K562 (cell line): ENCODE data around the gene CCNQ. TPM values are rescaled to one million over a fixed set of nuclear protein-coding genes. Genes with fewer than 3 reads are reported as not detected.

Experiments
- ATAC-seq: fragments of 200-7000 bp; cut with Tn5 transposase; 3 replicates; pipeline ENCODE4 v1.9.1; 2020; ENCODE audit warnings: moderate library complexity
- BruUV-seq: library from RNA; stranded (reverse); fragments of 400-500 nt; replicated peaks from 2 replicates; lab custom pipeline; 2021; lab: Mats Ljungman, UMichigan
- CTCF ChIA-PET: fragments of 300-600 bp; formaldehyde crosslinking; extraction: SDS; loops from one replicate; lab custom pipeline; 2021; ENCODE audit warnings: low intra/inter-chr PET ratio; lab: Yijun Ruan, JAX
- POLR2A ChIA-PET: fragments of 300-600, 350-650 bp; sonication (Branson Sonifier 250); formaldehyde crosslinking; extraction: SDS; loops from one replicate; lab custom pipeline; 2021; ENCODE audit warnings: antibody characterized with exemption, inconsistent platforms; lab: Yijun Ruan, JAX
- DNase-seq, 4 experiments: peaks; one replicate each; pipeline versions ENCODE4 v3.0.0 to v3.0.0-alpha.2; 2011 to 2018; ENCODE audit warnings: low spot score in 3 of 4, mixed read lengths in 3 of 4; ENCODE audit errors: extremely low read depth in 1 of 4
- FAIRE-seq: peaks from 2 replicates; lab custom pipeline; 2011; peaks lifted over from hg19 to GRCh38; lab: Jason Lieb, UNC
- H2AFZ ChIP-seq: 2 replicates; pipeline ENCODE4 v1.6.0; 2011; ENCODE audit warnings: low read depth, low read length, control low read depth, inconsistent platforms
- H3K27ac ChIP-seq: fragments of 200-600 bp; 3 replicates; pipeline ENCODE4 v1.8.0; 2011; ENCODE audit warnings: low read depth, mild to moderate bottlenecking, control low read depth, inconsistent platforms, low read length, moderate library complexity, mixed read lengths; ENCODE audit errors: extremely low read depth
- H3K27me3 ChIP-seq, 2 experiments: fragments of 300-600 bp in 1 of 2; 2 replicates in 1 of 2; 3 replicates in 1 of 2; pipeline versions ENCODE4 v1.6.0 to v1.8.0; 2011; ENCODE audit warnings: inconsistent platforms in 2 of 2, low read length in 2 of 2, mild to moderate bottlenecking in 1 of 2, mixed read lengths in 1 of 2, moderate library complexity in 1 of 2; ENCODE audit not compliant: control insufficient read depth in 2 of 2, insufficient read depth in 2 of 2
- H3K36me3 ChIP-seq: fragments of 300-600 bp; 3 replicates; pipeline ENCODE4 v1.8.0; 2011; ENCODE audit warnings: mild to moderate bottlenecking, low read length, inconsistent platforms; ENCODE audit not compliant: control insufficient read depth, insufficient read depth
- H3K4me1 ChIP-seq, 2 experiments: fragments of 200-600 bp in 1 of 2; replicated peaks in 1 of 2; 2 replicates in 1 of 2; 3 replicates in 1 of 2; pipeline versions ENCODE4 v1.5.1 to v1.8.0; 2011; ENCODE audit warnings: inconsistent platforms in 2 of 2, low read length in 2 of 2, mild to moderate bottlenecking in 1 of 2, mixed read lengths in 1 of 2, moderate library complexity in 1 of 2; ENCODE audit not compliant: control insufficient read depth in 2 of 2, insufficient read depth in 2 of 2
- H3K4me2 ChIP-seq: 2 replicates; pipeline ENCODE4 v1.6.1; 2011; ENCODE audit warnings: low read length, control low read depth, inconsistent platforms, mixed read lengths; ENCODE audit not compliant: insufficient read depth
- H3K4me3 ChIP-seq: fragments of 200-600 bp; sonication (generic), shearing (Covaris generic); 2 replicates; pipeline ENCODE4 v1.5.1; 2016; ENCODE audit warnings: control low read depth, inconsistent platforms
- H3K79me2 ChIP-seq: fragments of 200-600 bp; 3 replicates; pipeline ENCODE4 v1.8.0; 2011; ENCODE audit warnings: low read length, inconsistent platforms; ENCODE audit not compliant: control insufficient read depth, insufficient read depth
- H3K9ac ChIP-seq, 2 experiments: 2 replicates each; pipeline versions ENCODE4 v1.6.0 to v1.6.1; 2011; ENCODE audit warnings: low read depth in 2 of 2, low read length in 2 of 2, control low read depth in 1 of 2, inconsistent platforms in 1 of 2, mild to moderate bottlenecking in 1 of 2, mixed read lengths in 1 of 2; ENCODE audit not compliant: insufficient read depth in 1 of 2
- H3K9me1 ChIP-seq: one replicate; pipeline ENCODE4 v1.6.0; 2011; ENCODE audit warnings: inconsistent platforms, mild to moderate bottlenecking, low read length, moderate library complexity; ENCODE audit not compliant: control insufficient read depth, insufficient read depth
- H3K9me3 ChIP-seq: replicated peaks from 2 replicates; pipeline ENCODE4 v1.5.1; 2011; ENCODE audit warnings: low read depth, low read length, inconsistent platforms; ENCODE audit not compliant: control insufficient read depth, insufficient read depth
- H4K20me1 ChIP-seq: replicated peaks from 2 replicates; pipeline ENCODE4 v1.6.1; 2011; ENCODE audit warnings: low read length, inconsistent platforms, mixed read lengths; ENCODE audit not compliant: control insufficient read depth, insufficient read depth
- FOXJ3 ChIP-seq: sonication (generic); formaldehyde crosslinking; IDR thresholded peaks from 2 replicates; pipeline ENCODE4 v1.4.0; 2020; ENCODE audit warnings: mild to moderate bottlenecking, missing genetic modification reagents
- GATAD2B ChIP-seq: fragments of 450-650 bp; IDR thresholded peaks from 2 replicates; pipeline ENCODE4 v1.6.1; 2017; ENCODE audit warnings: mild to moderate bottlenecking, borderline replicate concordance
- HDAC2 ChIP-seq: fragments of 450-650 bp; IDR thresholded peaks from 2 replicates; pipeline ENCODE4 v1.6.1; 2016; ENCODE audit warnings: mild to moderate bottlenecking
- NFATC3 ChIP-seq: fragments of 450-650 bp; IDR thresholded peaks from 2 replicates; pipeline ENCODE4 v1.6.1; 2017; ENCODE audit warnings: mild to moderate bottlenecking
- POLR3A ChIP-seq: IDR thresholded peaks from 2 replicates; pipeline ENCODE4 v1.6.1; 2011; ENCODE audit warnings: borderline replicate concordance, mild to moderate bottlenecking, moderate library complexity; ENCODE audit not compliant: insufficient read length, insufficient read depth; ENCODE audit errors: extremely low read depth
- ZNF408 ChIP-seq: fragments of 250-450 bp; sonication (Bioruptor Pico); IDR thresholded peaks from 2 replicates; pipeline ENCODE4 v1.4.0; 2020; ENCODE audit warnings: low read depth, mild to moderate bottlenecking, moderate library complexity
- WGBS: fragments of 100-300 bp; shearing (Covaris generic); methylation state at CpG from one replicate; pipeline ENCODE4 v1.1.6; 2016; ENCODE audit warnings: low coverage, mixed read lengths; ENCODE audit not compliant: insufficient coverage; ENCODE audit errors: missing lambda C conversion rate; 5-methylcytosine and 5-hydroxymethylcytosine counted together
- in situ Hi-C: fragments of 300-500 bp; cut with MboI; formaldehyde crosslinking; loops from 4 replicates; pipeline ENCODE4 v1.15.0; 2018; ENCODE audit warnings: inconsistent platforms, mixed read lengths
- intact Hi-C: fragments of 100-400 bp; cut with micrococcal nuclease; formaldehyde crosslinking; loops from 2 replicates; pipeline ENCODE4 v1.14.2; 2022
- polyA plus RNA-seq, 8 experiments: library from polyadenylated mRNA; depleted of rRNA in 4 of 8; stranded (reverse) in 5 of 8; unstranded in 3 of 8; fragments of >200 nt; fragmentation: Nextera tagmentation in 2 of 8; fragmentation: Illumina TruSeq in 1 of 8; extraction: Ambion mirVana in 2 of 8; extraction: Trizol in 1 of 8; gene quantifications; 2 replicates each; pipeline versions ENCODE4 v1.2.1 to v1.2.3, GENCODE V29; 2011 to 2014; ENCODE audit warnings: inconsistent platforms in 1 of 8, missing spikeins in 1 of 8
- total RNA-seq, 7 experiments: library from RNA; depleted of rRNA in 6 of 7; stranded (reverse); fragments of >200 nt in 6 of 7; fragmentation: Illumina TruSeq in 2 of 7; extraction: Trizol in 2 of 7; gene quantifications; 2 replicates each; pipeline versions ENCODE4 v1.2.1 to v1.2.3, GENCODE V29; 2011 to 2021; ENCODE audit warnings: low replicate concordance in 1 of 7

CCNQ gene
- total and polyA plus RNA-seq, 9 of the 15 experiments (the other 6 are each of a cell fraction or from before 2014, with no cell fraction given), result 0.92 to 53.8 (median 25.3) TPM

- no TSS peak for BruUV-seq
- Histone ChIP-seq H3K9me3 (no peaks in the 10 kb centered on the region), H3K4me2 (no peak overlapping the region), H2AFZ (no peak overlapping the region), H3K4me3 (no peak overlapping the region), H3K36me3 (no peaks in the 10 kb centered on the region), H3K9me1 (no peaks in the 10 kb centered on the region), H3K4me1 (peaks cover 2 to 57% of the 10 kb centered on the region in 2 experiments; a peak in 3 of 5 replicates), H3K27ac (no peak overlapping the region), H3K27me3 (peaks cover 0 to 49% of the 10 kb centered on the region in 2 experiments; a peak in 4 of 5 replicates), H4K20me1 (no peaks in the 10 kb centered on the region), H3K79me2 (no peaks in the 10 kb centered on the region), H3K9ac (no peak overlapping the region; a peak in 1 of 4 replicates)
- ChIA-PET POLR2A (interaction anchor here (0.6 to 0.7 kb wide), 3 partner anchors 16 to 64 kb away, joined by 3 to 4 read pairs (median 3); no protein-coding TSS in a partner anchor), CTCF (no interaction called here)
- in situ Hi-C loops (no loop called here), intact Hi-C loops (no loop called here)
- FAIRE-seq (no peak), ATAC-seq (no peak), DNase-seq (peak in 1 of 4 experiments; percentile 2)
- 2% methylated on average over 13 of the region's 20 CpGs for WGBS
- TF ChIP-seq GATAD2B (no peak), POLR3A (no peak), HDAC2 (no peak), ZNF408 (no peak), FOXJ3 (no peak), NFATC3 (no peak)
Observed at GRCh38 chrX:153638436-153639176, 39.7 kb upstream of the CCNQ start.
